Endothelial cell of umbilical vein (primary cell): ENCODE data around the gene PKD2. TPM values are rescaled to one million over a fixed set of nuclear protein-coding genes. Genes with fewer than 3 reads are reported as not detected.
A peak's percentile ranks its signal among the peaks of the same experiment; 100 is the strongest.

Experiments used
- BruUV-seq: library from RNA; stranded (reverse); fragments of 400-500 nt; replicated peaks from 2 replicates; lab custom pipeline; 2021; lab: Mats Ljungman, UMichigan
- CTCF ChIA-PET: fragments of 300-600, 350-600 bp; sonication (Branson Sonifier 250); formaldehyde crosslinking; loops from one replicate; lab custom pipeline; 2021; ENCODE audit warnings: antibody characterized with exemption, inconsistent platforms; lab: Charles Lee
- POLR2A ChIA-PET: fragments of 300-600, 350-600 bp; sonication (Branson Sonifier 250); formaldehyde crosslinking; loops from one replicate; lab custom pipeline; 2021; ENCODE audit warnings: antibody characterized with exemption, inconsistent platforms; lab: Charles Lee
- DNase-seq: peaks from one replicate; pipeline ENCODE4 v3.0.0-alpha.2; 2011; ENCODE audit warnings: low read depth, low spot score
- FAIRE-seq: peaks from 2 replicates; lab custom pipeline; 2011; peaks lifted over from hg19 to GRCh38; lab: Jason Lieb, UNC
- H2AFZ ChIP-seq: 2 replicates; pipeline ENCODE4 v1.6.0; 2012; ENCODE audit warnings: low read depth, low read length, control low read depth, inconsistent platforms
- H3K27ac ChIP-seq: 2 replicates; pipeline ENCODE4 v1.5.1; 2011; ENCODE audit warnings: low read depth, mild to moderate bottlenecking, control low read depth, low read length, moderate library complexity; ENCODE audit not compliant: insufficient read depth
- H3K27me3 ChIP-seq, 2 experiments: 2 replicates each; pipeline versions ENCODE4 v1.6.0 to v1.6.1; 2011; ENCODE audit warnings: low read length in 2 of 2, mixed read lengths in 1 of 2; ENCODE audit not compliant: control insufficient read depth in 2 of 2, insufficient read depth in 2 of 2
- H3K36me3 ChIP-seq, 2 experiments: 2 replicates in 1 of 2; 3 replicates in 1 of 2; pipeline ENCODE4 v1.5.1; 2011; ENCODE audit warnings: low read length in 2 of 2, mild to moderate bottlenecking in 1 of 2, moderate library complexity in 1 of 2; ENCODE audit not compliant: control insufficient read depth in 2 of 2, insufficient read depth in 2 of 2; ENCODE audit errors: extremely low read depth in 1 of 2
- H3K4me1 ChIP-seq: 3 replicates; pipeline ENCODE4 v1.5.1; 2011; ENCODE audit warnings: mild to moderate bottlenecking, low read length; ENCODE audit not compliant: control insufficient read depth, insufficient read depth; ENCODE audit errors: extremely low read depth
- H3K4me2 ChIP-seq: 2 replicates; pipeline ENCODE4 v1.6.1; 2011; ENCODE audit warnings: low read length, control low read depth, mixed read lengths; ENCODE audit not compliant: insufficient read depth
- H3K4me3 ChIP-seq, 3 experiments: fragments of 200-600 bp in 1 of 3; sonication (generic), shearing (Covaris generic) in 1 of 3; replicated peaks in 1 of 3; 2 replicates each; pipeline ENCODE4 v1.5.1; 2011 to 2016; ENCODE audit warnings: control low read depth in 3 of 3, low read length in 3 of 3, mild to moderate bottlenecking in 2 of 3, inconsistent platforms in 1 of 3, low read depth in 1 of 3, moderate library complexity in 1 of 3; ENCODE audit not compliant: insufficient read depth in 1 of 3
- H3K79me2 ChIP-seq: 2 replicates; pipeline ENCODE4 v1.6.0; 2012; ENCODE audit warnings: low read length, inconsistent platforms; ENCODE audit not compliant: control insufficient read depth, insufficient read depth
- H3K9ac ChIP-seq: replicated peaks from 2 replicates; pipeline ENCODE3; 2011; ENCODE audit warnings: low read length, control low read depth; ENCODE audit not compliant: insufficient read depth; ENCODE audit errors: extremely low read depth
- H3K9me1 ChIP-seq: replicated peaks from 3 replicates; pipeline ENCODE4 v1.6.0; 2011; ENCODE audit warnings: mild to moderate bottlenecking, low read length; ENCODE audit not compliant: control insufficient read depth, insufficient read depth; ENCODE audit errors: extremely low read depth
- H3K9me3 ChIP-seq: replicated peaks from 2 replicates; pipeline ENCODE4 v1.5.1; 2012; ENCODE audit warnings: low read length, inconsistent platforms; ENCODE audit not compliant: control insufficient read depth, insufficient read depth
- H4K20me1 ChIP-seq: replicated peaks from 2 replicates; pipeline ENCODE3; 2011; ENCODE audit warnings: mild to moderate bottlenecking, low read length; ENCODE audit not compliant: control insufficient read depth, insufficient read depth; ENCODE audit errors: extremely low read depth
- EZH2 ChIP-seq: IDR thresholded peaks from 2 replicates; pipeline ENCODE4 v1.6.1; 2012; ENCODE audit warnings: borderline replicate concordance, low read depth, mild to moderate bottlenecking, moderate library complexity, low read length, inconsistent platforms; ENCODE audit not compliant: severe bottlenecking
- FOS ChIP-seq: IDR thresholded peaks from 2 replicates; pipeline ENCODE4 v1.6.1; 2011; ENCODE audit warnings: mild to moderate bottlenecking, low read length, moderate library complexity, borderline replicate concordance; ENCODE audit not compliant: insufficient read depth
- GATA2 ChIP-seq: IDR thresholded peaks from 2 replicates; pipeline ENCODE4 v1.7.0; 2011; ENCODE audit warnings: low read depth, mild to moderate bottlenecking, moderate library complexity, mixed read lengths, low read length; ENCODE audit not compliant: insufficient read length, insufficient read depth
- JUN ChIP-seq: IDR thresholded peaks from 2 replicates; pipeline ENCODE4 v1.6.1; 2011; ENCODE audit warnings: borderline replicate concordance, low read depth; ENCODE audit not compliant: insufficient read length, insufficient read depth
- MAX ChIP-seq: IDR thresholded peaks from 2 replicates; pipeline ENCODE4 v1.6.1; 2011; ENCODE audit not compliant: insufficient read depth, insufficient read length
- MYC ChIP-seq: IDR thresholded peaks from one replicate; pipeline ENCODE4 v1.6.1; 2011; ENCODE audit warnings: mild to moderate bottlenecking, low read depth, low read length
- POLR2A ChIP-seq: IDR thresholded peaks from 2 replicates; pipeline ENCODE4 v1.6.1; 2012; ENCODE audit warnings: low read depth, mild to moderate bottlenecking, control low read depth, low read length
- POLR2AphosphoS5 ChIP-seq: IDR thresholded peaks from 2 replicates; pipeline ENCODE4 v1.6.1; 2012; ENCODE audit warnings: low read depth, mild to moderate bottlenecking, control low read depth, low read length, moderate library complexity; ENCODE audit not compliant: insufficient read depth
- dilution Hi-C: fragments of 300-500 bp; cut with MboI; formaldehyde crosslinking; loops from one replicate; pipeline ENCODE4 v1.15.0; 2019; ENCODE audit warnings: low sequenced_read_pairs; ENCODE audit not compliant: extremely low pct_ligation_motif_present
- intact Hi-C: fragments of 100-400 bp; cut with micrococcal nuclease; formaldehyde crosslinking; loops from one replicate; pipeline ENCODE4 v1.10.0; 2022
- polyA plus RNA-seq, 4 experiments: library from polyadenylated mRNA; depleted of rRNA in 3 of 4; stranded (reverse) in 3 of 4; unstranded in 1 of 4; fragments of >200 nt; gene quantifications; 2 replicates each; pipeline versions ENCODE4 v1.2.1 to v1.2.3, GENCODE V29; 2011 to 2012; ENCODE audit warnings: missing spikeins in 1 of 4
- total RNA-seq: library from RNA; stranded (reverse); gene quantifications from 2 replicates; pipeline ENCODE4 v1.2.3, GENCODE V29; 2021
- TF ChIP-seq, protein P1 (sequence below), 2 donors: IDR thresholded peaks; 1 replicate in 1 of 2; 2 replicates in 1 of 2; pipeline ENCODE4 v1.5.1; 2011; ENCODE audit warnings: low read length in 2 of 2, mild to moderate bottlenecking in 2 of 2, moderate library complexity in 2 of 2, control low read depth in 1 of 2, inconsistent platforms in 1 of 2, low read depth in 1 of 2; ENCODE audit not compliant: insufficient read depth in 1 of 2; ENCODE audit errors: extremely low read depth in 1 of 2

PKD2 gene
- total and polyA plus RNA-seq, 2 donors (not counting 3 experiments of a cell fraction or from before 2014, with no cell fraction given) = 23.1 to 27.0 TPM

- Histone ChIP-seq H3K79me2 (peaks cover 55% of the 10 kb centered on the region), H4K20me1 (no peaks in the 10 kb centered on the region), H3K4me3 (peak overlapping the region; percentile 66 to 89 (median 88)), H3K36me3 (no peaks in the 10 kb centered on the region), H3K4me1 (peaks cover 29% of the 10 kb centered on the region), H3K4me2 (peak overlapping the region; percentile 86), H2AFZ (no peak overlapping the region), H3K27me3 (no peaks in the 10 kb centered on the region), H3K9me3 (no peaks in the 10 kb centered on the region), H3K9me1 (no peaks in the 10 kb centered on the region), H3K9ac (peak overlapping the region; percentile 93), H3K27ac (peak overlapping the region; percentile 68)
- ChIA-PET POLR2A (no interaction called here), CTCF (interaction anchor here (1.0 to 2.8 kb wide), 3 partner anchors 25 to 203 kb away, joined by 4 to 15 read pairs (median 8); no protein-coding TSS in a partner anchor)
- intact Hi-C loops (loop anchor here (1.0 to 5.0 kb wide), 4 partner anchors 10 to 276 kb away; partner anchors contain the start of gene PPM1K), dilution Hi-C loops (no loop called here)
- peak; percentile 42 for FAIRE-seq
- no TSS peak for BruUV-seq
- DNase-seq = peak; percentile 78
- TF ChIP-seq GATA2 (peak; percentile 16), JUN (no peak)
- TF ChIP-seq, protein P1, sequence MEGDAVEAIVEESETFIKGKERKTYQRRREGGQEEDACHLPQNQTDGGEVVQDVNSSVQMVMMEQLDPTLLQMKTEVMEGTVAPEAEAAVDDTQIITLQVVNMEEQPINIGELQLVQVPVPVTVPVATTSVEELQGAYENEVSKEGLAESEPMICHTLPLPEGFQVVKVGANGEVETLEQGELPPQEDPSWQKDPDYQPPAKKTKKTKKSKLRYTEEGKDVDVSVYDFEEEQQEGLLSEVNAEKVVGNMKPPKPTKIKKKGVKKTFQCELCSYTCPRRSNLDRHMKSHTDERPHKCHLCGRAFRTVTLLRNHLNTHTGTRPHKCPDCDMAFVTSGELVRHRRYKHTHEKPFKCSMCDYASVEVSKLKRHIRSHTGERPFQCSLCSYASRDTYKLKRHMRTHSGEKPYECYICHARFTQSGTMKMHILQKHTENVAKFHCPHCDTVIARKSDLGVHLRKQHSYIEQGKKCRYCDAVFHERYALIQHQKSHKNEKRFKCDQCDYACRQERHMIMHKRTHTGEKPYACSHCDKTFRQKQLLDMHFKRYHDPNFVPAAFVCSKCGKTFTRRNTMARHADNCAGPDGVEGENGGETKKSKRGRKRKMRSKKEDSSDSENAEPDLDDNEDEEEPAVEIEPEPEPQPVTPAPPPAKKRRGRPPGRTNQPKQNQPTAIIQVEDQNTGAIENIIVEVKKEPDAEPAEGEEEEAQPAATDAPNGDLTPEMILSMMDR (IDR thresholded peaks at IDR 0.05; ENCODE audit: extremely low read depth in 1 of 2, insufficient read depth in 1 of 2, low read depth in 1 of 2, low read length in 2 of 2) = no peak
These were observed 1.3 kb downstream of the PKD2 start for GRCh38 chr4:88008743-88009171.

GRCh38 chr4:88009871-88010270 lies 2.4 kb downstream of the PKD2 start:
- Histone ChIP-seq H3K4me3 (peak overlapping the region in 1 of 3 experiments; percentile 89), H3K9me3 (no peaks in the 10 kb centered on the region), H3K79me2 (peaks cover 66% of the 10 kb centered on the region), H3K4me2 (peak overlapping the region; percentile 86), H3K27me3 (no peaks in the 10 kb centered on the region), H3K9ac (peak overlapping the region; percentile 93), H3K9me1 (no peaks in the 10 kb centered on the region), H2AFZ (no peak overlapping the region), H3K27ac (no peak overlapping the region), H3K36me3 (no peaks in the 10 kb centered on the region), H4K20me1 (no peaks in the 10 kb centered on the region), H3K4me1 (peaks cover 29% of the 10 kb centered on the region)
- FAIRE-seq = no peak
- TF ChIP-seq POLR2A (no peak), MAX (no peak), EZH2 (no peak), JUN (no peak), POLR2AphosphoS5 (no peak), GATA2 (no peak), MYC (no peak), FOS (no peak)
- TF ChIP-seq, protein P1 (IDR thresholded peaks at IDR 0.05; ENCODE audit: extremely low read depth in 1 of 2, insufficient read depth in 1 of 2, low read depth in 1 of 2, low read length in 2 of 2) = no peak
- intact Hi-C loops = loop anchor here (1.0 to 5.0 kb wide), 3 partner anchors 37 to 274 kb away; partner anchors contain the start of gene PPM1K
- DNase-seq = peak; percentile 4
- no TSS peak for BruUV-seq
- dilution Hi-C loops = no loop called here
- CTCF ChIA-PET = interaction anchor here (1.1 to 2.8 kb wide), 5 partner anchors 23 to 207 kb away, joined by 4 to 15 read pairs (median 4); no protein-coding TSS in a partner anchor
- POLR2A ChIA-PET = interaction anchor here (0.7 kb wide), 1 partner anchor 12 kb away, joined by 3 read pairs; no protein-coding TSS in a partner anchor
